ENCODE measurements around the gene OR9A2. TPM values are rescaled to one million over a fixed set of nuclear protein-coding genes. Genes with fewer than 3 reads are reported as not detected.

The OR9A2 gene
- total RNA-seq, 1 donor from 2014 or later, result not detected

DNA sequence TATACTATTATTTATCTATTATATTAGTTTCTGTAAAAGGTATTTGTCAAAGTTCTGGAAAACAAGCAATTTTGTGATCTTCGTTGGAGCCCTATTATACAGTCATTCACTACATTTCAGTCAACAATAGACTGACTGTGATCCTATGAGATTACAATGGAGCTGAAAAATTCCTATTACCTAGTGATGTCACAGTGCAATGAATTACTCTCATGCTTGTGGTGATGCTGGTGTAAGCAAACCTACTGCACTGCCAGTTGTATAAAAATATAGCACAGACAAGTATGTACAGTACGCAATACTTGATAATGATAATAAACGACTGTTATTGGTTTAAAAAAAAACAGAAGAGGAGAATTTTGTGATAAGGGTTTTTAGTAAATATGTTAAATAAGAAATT lies 46.6 kb upstream of the OR9A2 start:
- Mint-ChIP-seq H3K9me3 (ENCODE audit: unreplicated experiment) (peaks cover 3% of the 10 kb centered on the region), H3K4me1 (ENCODE audit: low read depth, unreplicated experiment) (peaks cover 5% of the 10 kb centered on the region), H3K27me3 (ENCODE audit: low read depth, unreplicated experiment) (peaks cover 11% of the 10 kb centered on the region), H3K4me3 (ENCODE audit: unreplicated experiment) (no peak overlapping the region), H3K36me3 (ENCODE audit: low read depth, unreplicated experiment) (no peaks in the 10 kb centered on the region), H3K27ac (ENCODE audit: unreplicated experiment) (no peak overlapping the region)
- DNase-seq (ENCODE audit: low read depth), result no peak
- no peaks in the 10 kb centered on the region for H3K9me3 ChIP-seq (ENCODE audit: insufficient read depth, low read depth, low read length)
- no peak overlapping the region for H3K27ac ChIP-seq (ENCODE audit: low read depth, low read length)
- no peaks in the 10 kb centered on the region for H3K36me3 ChIP-seq (ENCODE audit: insufficient read depth, low read length)
- no peaks in the 10 kb centered on the region for H4K20me1 ChIP-seq (ENCODE audit: insufficient read depth, low read length)
- FAIRE-seq, result no peak
- TF ChIP-seq EZH2 (IDR thresholded peaks at IDR 0.05; ENCODE audit: insufficient read depth, low read length), result no peak
- TF ChIP-seq, protein P1, sequence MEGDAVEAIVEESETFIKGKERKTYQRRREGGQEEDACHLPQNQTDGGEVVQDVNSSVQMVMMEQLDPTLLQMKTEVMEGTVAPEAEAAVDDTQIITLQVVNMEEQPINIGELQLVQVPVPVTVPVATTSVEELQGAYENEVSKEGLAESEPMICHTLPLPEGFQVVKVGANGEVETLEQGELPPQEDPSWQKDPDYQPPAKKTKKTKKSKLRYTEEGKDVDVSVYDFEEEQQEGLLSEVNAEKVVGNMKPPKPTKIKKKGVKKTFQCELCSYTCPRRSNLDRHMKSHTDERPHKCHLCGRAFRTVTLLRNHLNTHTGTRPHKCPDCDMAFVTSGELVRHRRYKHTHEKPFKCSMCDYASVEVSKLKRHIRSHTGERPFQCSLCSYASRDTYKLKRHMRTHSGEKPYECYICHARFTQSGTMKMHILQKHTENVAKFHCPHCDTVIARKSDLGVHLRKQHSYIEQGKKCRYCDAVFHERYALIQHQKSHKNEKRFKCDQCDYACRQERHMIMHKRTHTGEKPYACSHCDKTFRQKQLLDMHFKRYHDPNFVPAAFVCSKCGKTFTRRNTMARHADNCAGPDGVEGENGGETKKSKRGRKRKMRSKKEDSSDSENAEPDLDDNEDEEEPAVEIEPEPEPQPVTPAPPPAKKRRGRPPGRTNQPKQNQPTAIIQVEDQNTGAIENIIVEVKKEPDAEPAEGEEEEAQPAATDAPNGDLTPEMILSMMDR (IDR thresholded peaks at IDR 0.05; ENCODE audit: insufficient read depth, low read depth, low read length), result no peak
- no peaks in the 10 kb centered on the region for H3K79me2 ChIP-seq (ENCODE audit: insufficient read depth, low read length)
- H3K4me3 ChIP-seq (ENCODE audit: insufficient read depth, low read depth, low read length), result no peak overlapping the region
- no peaks in the 10 kb centered on the region for H3K27me3 ChIP-seq (ENCODE audit: insufficient read depth, low read length)
- H3K4me2 ChIP-seq (ENCODE audit: low read length), result no peak overlapping the region
- H3K9ac ChIP-seq (ENCODE audit: low read length), result no peak overlapping the region
- H3K4me1 ChIP-seq (ENCODE audit: insufficient read depth, low read length), result no peaks in the 10 kb centered on the region
- H2AFZ ChIP-seq (ENCODE audit: low read depth, low read length), result no peak overlapping the region

DNA sequence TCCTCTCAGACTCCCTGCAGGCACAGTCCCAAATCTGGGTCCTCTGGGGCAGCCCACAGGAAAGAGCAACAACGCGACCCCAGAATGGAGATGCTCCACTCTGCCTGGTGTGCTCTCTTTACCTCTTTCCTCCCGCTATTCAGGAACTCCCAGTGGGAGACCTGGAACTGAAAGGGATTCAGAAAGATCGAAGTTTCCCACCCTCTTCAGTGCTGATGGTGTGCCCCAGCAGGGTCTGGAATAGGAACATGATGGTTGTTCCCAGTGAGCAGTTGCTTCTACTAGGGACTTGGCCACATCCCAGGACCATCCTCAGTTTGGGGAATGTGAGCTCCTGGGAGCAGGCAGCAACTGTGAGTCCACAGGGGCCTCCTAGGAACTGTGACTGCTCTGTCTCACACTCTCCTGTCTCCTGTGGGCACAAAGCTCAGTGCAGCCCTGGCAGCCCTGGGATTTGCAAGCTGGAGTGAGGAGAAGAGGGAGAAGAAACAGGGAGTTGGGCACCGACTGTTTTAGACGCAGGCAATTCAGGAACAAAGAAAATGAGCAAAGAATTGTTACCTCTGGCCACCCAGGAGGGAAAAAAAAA lies 43.1 kb upstream of the OR9A2 start:
- no peaks in the 10 kb centered on the region for H3K79me2 ChIP-seq (ENCODE audit: insufficient read depth, low read length)
- FAIRE-seq (no peak), DNase-seq (ENCODE audit: low read depth) (no peak)
- Mint-ChIP-seq H3K4me3 (ENCODE audit: unreplicated experiment) (no peak overlapping the region), H3K27me3 (ENCODE audit: low read depth, unreplicated experiment) (peaks cover 5% of the 10 kb centered on the region), H3K4me1 (ENCODE audit: low read depth, unreplicated experiment) (no peaks in the 10 kb centered on the region), H3K9me3 (ENCODE audit: unreplicated experiment) (no peaks in the 10 kb centered on the region), H3K36me3 (ENCODE audit: low read depth, unreplicated experiment) (no peaks in the 10 kb centered on the region), H3K27ac (ENCODE audit: unreplicated experiment) (no peak overlapping the region)
- H3K27ac ChIP-seq (ENCODE audit: low read depth, low read length), result no peak overlapping the region
- H4K20me1 ChIP-seq (ENCODE audit: insufficient read depth, low read length), result no peaks in the 10 kb centered on the region
- no peaks in the 10 kb centered on the region for H3K36me3 ChIP-seq (ENCODE audit: insufficient read depth, low read length)
- H3K4me2 ChIP-seq (ENCODE audit: low read length), result no peak overlapping the region
- H3K4me3 ChIP-seq (ENCODE audit: insufficient read depth, low read depth, low read length), result no peak overlapping the region
- no peaks in the 10 kb centered on the region for H3K27me3 ChIP-seq (ENCODE audit: insufficient read depth, low read length)
- no peaks in the 10 kb centered on the region for H3K9me3 ChIP-seq (ENCODE audit: insufficient read depth, low read depth, low read length)
- no peak for TF ChIP-seq EZH2 (IDR thresholded peaks at IDR 0.05; ENCODE audit: insufficient read depth, low read length)
- TF ChIP-seq, protein P1 (IDR thresholded peaks at IDR 0.05; ENCODE audit: insufficient read depth, low read depth, low read length), result no peak
- no peak overlapping the region for H2AFZ ChIP-seq (ENCODE audit: low read depth, low read length)
- H3K4me1 ChIP-seq (ENCODE audit: insufficient read depth, low read length), result no peaks in the 10 kb centered on the region
- H3K9ac ChIP-seq (ENCODE audit: low read length), result no peak overlapping the region

DNA sequence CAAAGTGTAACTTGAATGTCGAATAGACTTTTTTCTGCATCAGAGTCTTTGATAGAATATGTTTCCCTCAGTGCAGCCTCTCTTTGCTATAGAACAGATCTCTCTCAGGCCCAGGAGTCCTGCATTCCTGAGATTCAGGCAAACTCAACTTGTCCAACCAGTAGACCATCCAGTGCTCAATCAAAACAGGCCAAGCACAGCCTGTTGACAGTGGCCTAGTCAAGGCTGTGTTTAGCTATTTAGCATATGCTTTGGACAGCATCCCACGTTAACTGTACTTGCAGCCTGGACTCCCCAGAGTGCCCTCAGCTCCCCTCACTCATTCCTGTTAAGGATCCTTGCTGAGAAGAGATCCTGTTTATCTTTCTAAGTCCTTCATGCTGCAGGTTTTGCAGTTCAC lies 41.5 kb upstream of the OR9A2 start:
- Histone ChIP-seq H3K4me1 (ENCODE audit: insufficient read depth, low read length) (no peaks in the 10 kb centered on the region), H3K27me3 (ENCODE audit: insufficient read depth, low read length) (no peaks in the 10 kb centered on the region), H4K20me1 (ENCODE audit: insufficient read depth, low read length) (no peaks in the 10 kb centered on the region), H3K9me3 (ENCODE audit: insufficient read depth, low read depth, low read length) (no peaks in the 10 kb centered on the region), H3K36me3 (ENCODE audit: insufficient read depth, low read length) (no peaks in the 10 kb centered on the region), H3K27ac (ENCODE audit: low read depth, low read length) (no peak overlapping the region), H3K4me3 (ENCODE audit: insufficient read depth, low read depth, low read length) (no peak overlapping the region), H3K4me2 (ENCODE audit: low read length) (no peak overlapping the region), H3K79me2 (ENCODE audit: insufficient read depth, low read length) (no peaks in the 10 kb centered on the region), H3K9ac (ENCODE audit: low read length) (no peak overlapping the region), H2AFZ (ENCODE audit: low read depth, low read length) (no peak overlapping the region)
- no peak for FAIRE-seq
- Mint-ChIP-seq H3K4me1 (ENCODE audit: low read depth, unreplicated experiment) (no peaks in the 10 kb centered on the region), H3K4me3 (ENCODE audit: unreplicated experiment) (no peak overlapping the region), H3K36me3 (ENCODE audit: low read depth, unreplicated experiment) (no peaks in the 10 kb centered on the region), H3K9me3 (ENCODE audit: unreplicated experiment) (no peaks in the 10 kb centered on the region), H3K27ac (ENCODE audit: unreplicated experiment) (no peak overlapping the region), H3K27me3 (ENCODE audit: low read depth, unreplicated experiment) (peaks cover 5% of the 10 kb centered on the region)
- DNase-seq (ENCODE audit: low read depth), result no peak
- no peak for TF ChIP-seq EZH2 (IDR thresholded peaks at IDR 0.05; ENCODE audit: insufficient read depth, low read length)
- TF ChIP-seq, protein P1 (IDR thresholded peaks at IDR 0.05; ENCODE audit: insufficient read depth, low read depth, low read length), result no peak
